HUES48 (cell line): ENCODE data around the gene MEDAG.
A peak's percentile ranks its signal among the peaks of the same experiment; 100 is the strongest.

Experiments used
- H3K27ac ChIP-seq: one replicate; pipeline ENCODE4 v1.7.0; 2013; ENCODE audit warnings: low read depth, low read length, inconsistent platforms
- H3K27me3 ChIP-seq: 2 replicates; pipeline ENCODE4 v1.6.1; 2013; ENCODE audit warnings: mild to moderate bottlenecking, low read length; ENCODE audit not compliant: control insufficient read depth, insufficient read depth
- H3K36me3 ChIP-seq: 2 replicates; pipeline ENCODE4 v1.6.1; 2013; ENCODE audit warnings: low read length; ENCODE audit not compliant: control insufficient read depth, insufficient read depth
- H3K4me1 ChIP-seq: 2 replicates; pipeline ENCODE4 v1.6.1; 2013; ENCODE audit warnings: mild to moderate bottlenecking, low read length; ENCODE audit not compliant: control insufficient read depth, insufficient read depth
- H3K4me3 ChIP-seq: 2 replicates; pipeline ENCODE4 v1.5.1; 2013; ENCODE audit warnings: mild to moderate bottlenecking, low read depth, low read length
- H3K9ac ChIP-seq: 2 replicates; pipeline ENCODE4 v1.6.1; 2013; ENCODE audit warnings: mild to moderate bottlenecking, low read depth, low read length, moderate library complexity
- H3K9me3 ChIP-seq: 2 replicates; pipeline ENCODE4 v1.6.1; 2013; ENCODE audit warnings: low read length; ENCODE audit not compliant: control insufficient read depth, insufficient read depth

The MEDAG gene

DNA sequence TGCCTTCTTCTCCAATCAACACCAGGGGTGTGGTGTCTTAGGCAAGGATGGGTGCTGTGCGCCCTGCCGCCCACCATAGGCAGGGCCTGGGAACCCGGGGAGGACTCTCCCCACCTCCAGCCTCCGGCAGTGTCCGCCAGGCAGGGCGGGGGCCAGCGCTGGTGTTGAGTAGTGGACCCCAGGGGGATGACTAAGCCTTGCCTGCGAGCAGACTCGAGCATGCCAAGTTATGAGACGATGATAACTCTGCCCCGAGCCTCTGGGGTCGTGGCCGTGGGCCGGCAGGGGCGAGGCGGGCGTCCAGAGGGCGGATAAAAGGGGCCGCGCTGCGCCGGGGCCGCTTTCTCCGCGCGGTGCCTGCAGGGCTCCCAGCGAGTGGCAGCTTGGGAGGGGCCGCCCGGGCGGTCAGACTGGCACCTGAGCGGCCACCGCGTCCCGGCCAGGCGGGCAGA is at the start of gene MEDAG:
Gene MEDAG, plus strand, starts transcription at position 340 of the 452 bp plus-strand sequence. CDS start 245 bp downstream, outside the sequence.
- Histone ChIP-seq H3K27me3 (peaks cover 51% of the 10 kb centered on the region), H3K36me3 (no peaks in the 10 kb centered on the region), H3K27ac (no peak within 1 kb of the TSS), H3K4me1 (peaks cover 8% of the 10 kb centered on the region; the same call in 1 of the 2 replicates), H3K4me3 (peak within 1 kb of the TSS; percentile 53; the same call in 1 of the 2 replicates), H3K9me3 (no peaks in the 10 kb centered on the region), H3K9ac (no peak within 1 kb of the TSS)

DNA sequence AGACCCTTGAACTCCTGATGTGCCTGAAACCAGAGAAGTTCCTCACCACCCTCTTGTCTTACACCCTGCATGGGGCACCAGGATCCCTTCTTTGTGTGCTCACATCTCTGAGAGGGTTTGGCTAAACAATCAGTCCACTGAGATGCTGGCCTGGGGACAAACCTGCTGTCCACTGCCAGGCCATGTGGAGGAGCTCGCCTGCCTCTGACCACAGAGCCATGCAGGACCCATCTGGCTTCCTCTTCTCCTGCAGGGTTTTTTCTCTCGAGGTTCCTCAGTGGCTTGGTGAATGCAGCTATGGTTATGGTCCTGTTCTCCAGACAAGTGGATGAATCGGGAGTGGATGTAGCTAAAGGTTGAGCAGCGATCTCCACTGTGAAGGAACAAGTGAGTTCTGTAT is 49.1 kb upstream of the MEDAG start:
- Histone ChIP-seq H3K36me3 (no peaks in the 10 kb centered on the region), H3K27ac (no peak overlapping the region), H3K9me3 (no peaks in the 10 kb centered on the region), H3K9ac (no peak overlapping the region), H3K27me3 (peaks cover 13% of the 10 kb centered on the region), H3K4me3 (no peak overlapping the region), H3K4me1 (peaks cover 11% of the 10 kb centered on the region)

DNA sequence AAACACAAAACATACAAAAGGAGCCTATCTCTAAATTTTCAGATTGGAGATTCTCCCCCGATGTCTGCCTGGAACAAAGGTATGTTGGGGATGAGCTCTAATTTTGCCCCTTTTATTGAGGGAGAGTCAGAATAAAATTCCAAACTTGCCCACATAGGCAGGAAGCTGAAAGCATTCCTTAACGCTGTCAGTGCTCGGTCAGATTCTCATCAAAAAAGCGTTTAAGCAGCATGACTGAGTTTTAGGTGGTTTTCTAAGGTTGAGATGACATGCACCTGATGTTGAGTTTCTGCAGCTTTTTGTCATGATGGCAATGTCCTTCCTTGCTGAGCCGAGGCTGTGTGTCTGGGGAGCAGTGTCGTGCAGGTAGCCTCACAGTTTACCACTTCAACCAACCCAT is 48.4 kb upstream of the MEDAG start:
- peaks cover 19% of the 10 kb centered on the region for H3K27me3 ChIP-seq

DNA sequence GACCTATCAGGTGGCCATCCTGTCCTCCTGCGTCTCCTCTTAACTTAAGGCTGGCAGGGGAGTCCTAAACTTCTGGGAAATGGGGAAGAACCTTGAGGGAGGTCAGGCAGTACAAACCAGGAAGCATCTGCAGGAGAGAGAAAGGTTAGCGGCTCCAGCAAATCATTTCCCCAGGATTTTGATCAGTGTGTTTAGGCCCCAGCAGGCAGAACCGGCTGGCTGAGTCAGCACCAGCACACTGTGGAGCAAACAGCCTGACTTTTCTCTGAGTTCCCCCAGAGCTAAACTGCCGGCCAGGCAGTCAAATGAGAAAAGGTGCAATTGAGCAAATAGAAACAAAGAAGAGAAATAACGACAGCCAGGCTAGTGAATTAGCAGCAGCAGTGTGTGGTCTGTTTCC is 46.7 kb upstream of the MEDAG start:
- no peaks in the 10 kb centered on the region for H3K9me3 ChIP-seq
- H3K27me3 ChIP-seq: peaks cover 20% of the 10 kb centered on the region
- H3K4me1 ChIP-seq: peaks cover 31% of the 10 kb centered on the region

More for the DNA sequence above, 48.4 kb upstream of the MEDAG start:
- peaks cover 17% of the 10 kb centered on the region for H3K4me1 ChIP-seq
- no peak overlapping the region for H3K27ac ChIP-seq
- no peaks in the 10 kb centered on the region for H3K9me3 ChIP-seq
- no peak overlapping the region for H3K4me3 ChIP-seq
- H3K9ac ChIP-seq: no peak overlapping the region
- no peaks in the 10 kb centered on the region for H3K36me3 ChIP-seq

DNA sequence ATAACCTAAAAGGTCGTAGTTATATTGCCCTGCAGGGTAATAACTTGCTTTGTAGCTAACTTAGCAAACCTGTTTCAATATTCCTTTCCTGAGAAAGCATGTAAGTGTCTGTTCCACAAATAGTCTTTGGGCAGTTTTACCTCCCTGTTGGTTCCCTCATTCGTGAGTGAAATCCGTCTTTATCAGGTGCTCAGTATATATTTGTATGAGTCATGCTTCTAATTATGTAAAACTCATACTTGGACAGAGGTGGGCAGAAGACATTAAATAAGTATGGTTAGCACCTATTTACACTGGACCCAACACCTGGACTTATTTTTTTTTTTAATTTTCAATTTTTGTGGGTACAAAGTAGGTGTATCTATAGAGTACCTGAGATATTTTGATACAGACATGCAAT is 44.9 kb upstream of the MEDAG start:
- no peaks in the 10 kb centered on the region for H3K9me3 ChIP-seq
- H3K27me3 ChIP-seq: peaks cover 20% of the 10 kb centered on the region
- H3K4me3 ChIP-seq: no peak overlapping the region
- no peaks in the 10 kb centered on the region for H3K36me3 ChIP-seq
- no peak overlapping the region for H3K9ac ChIP-seq
- H3K4me1 ChIP-seq: peaks cover 48% of the 10 kb centered on the region
- no peak overlapping the region for H3K27ac ChIP-seq

More for the DNA sequence above, 46.7 kb upstream of the MEDAG start:
- Histone ChIP-seq H3K27ac (peak overlapping the region; percentile 27), H3K9ac (no peak overlapping the region), H3K4me3 (no peak overlapping the region), H3K36me3 (no peaks in the 10 kb centered on the region)

DNA sequence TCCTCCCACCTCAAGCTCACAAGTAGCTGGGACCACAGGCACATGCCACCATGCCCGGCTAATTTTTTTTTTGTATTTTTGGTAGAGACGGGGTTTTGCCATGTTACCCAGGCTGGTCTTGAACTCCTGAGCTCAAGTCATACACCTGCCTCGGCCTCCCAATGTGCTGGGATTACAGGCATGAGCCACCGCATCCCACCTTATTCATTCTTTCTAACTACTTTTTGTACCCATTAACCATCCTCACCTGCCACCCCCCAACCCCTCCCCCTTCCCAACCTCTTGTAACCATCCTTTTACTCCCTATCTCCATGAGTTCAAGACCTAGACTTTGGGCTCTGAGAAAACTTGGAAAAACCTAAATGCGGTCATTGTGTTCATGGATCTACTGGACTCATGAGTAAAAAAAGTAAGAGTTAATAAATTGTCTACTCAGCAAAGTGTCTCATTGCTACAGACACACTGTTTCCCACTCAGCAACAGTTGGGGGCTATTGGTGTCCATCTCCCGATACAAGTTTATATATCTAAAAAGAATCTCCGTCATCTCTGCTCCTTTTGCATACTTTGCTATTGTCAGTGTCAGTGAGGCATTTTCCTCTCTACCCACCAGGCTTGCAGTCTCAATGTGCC is 44.1 kb upstream of the MEDAG start:
- peaks cover 20% of the 10 kb centered on the region for H3K27me3 ChIP-seq
- no peak overlapping the region for H3K4me3 ChIP-seq
- H3K9ac ChIP-seq: no peak overlapping the region
- no peaks in the 10 kb centered on the region for H3K36me3 ChIP-seq
- H3K27ac ChIP-seq: no peak overlapping the region
- H3K9me3 ChIP-seq: no peaks in the 10 kb centered on the region
- H3K4me1 ChIP-seq: peaks cover 48% of the 10 kb centered on the region

DNA sequence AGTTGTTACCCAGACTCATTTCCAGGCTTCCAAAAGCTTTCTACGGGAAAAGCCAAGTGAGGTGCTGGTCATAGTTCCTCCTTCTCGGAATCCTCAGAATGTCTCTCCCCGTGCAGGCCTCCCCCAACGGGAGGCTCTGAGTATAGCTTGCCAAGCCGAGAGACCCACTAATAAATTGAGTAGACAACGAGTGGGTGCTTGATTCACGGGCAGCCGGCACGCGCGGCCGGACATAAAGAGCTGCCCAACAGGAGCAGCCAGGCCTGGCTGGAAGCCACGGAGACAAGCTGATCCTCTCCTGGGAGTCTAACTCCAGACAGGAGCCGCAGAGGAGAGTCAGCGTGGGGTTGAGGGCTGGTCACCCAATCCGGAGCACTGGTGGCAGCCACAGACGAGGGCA is 43.4 kb upstream of the MEDAG start:
- 0 out of 2 replicates have a peak overlapping the region, but pooled peaks have one; percentile 14 for H3K9ac ChIP-seq

DNA sequence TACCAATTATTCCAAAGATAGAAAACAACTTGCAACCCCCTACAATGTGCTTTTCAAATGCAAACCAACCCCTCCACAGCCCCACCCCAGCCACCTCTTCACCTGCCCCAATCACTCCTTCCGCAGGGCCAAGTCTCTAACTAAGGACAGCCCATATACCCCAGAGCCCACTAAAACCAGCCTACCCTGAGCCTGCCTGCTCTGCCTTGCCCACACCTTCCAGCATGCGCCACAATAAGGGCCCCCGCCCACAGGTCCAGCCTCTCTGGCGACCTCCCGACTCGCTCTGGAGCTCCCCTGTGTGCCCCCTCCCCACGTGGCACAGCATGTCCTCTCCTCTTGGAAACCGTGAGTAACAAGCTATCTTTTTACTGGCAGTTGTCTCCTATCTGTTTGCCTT is 42.8 kb upstream of the MEDAG start:
- Histone ChIP-seq H3K27ac (peak overlapping the region; percentile 84), H3K4me3 (peak overlapping the region; percentile 66), H3K27me3 (peaks cover 20% of the 10 kb centered on the region), H3K9ac (peak overlapping the region; percentile 78), H3K36me3 (no peaks in the 10 kb centered on the region), H3K9me3 (no peaks in the 10 kb centered on the region), H3K4me1 (peaks cover 48% of the 10 kb centered on the region)

More for the DNA sequence above, 43.4 kb upstream of the MEDAG start:
- H3K9me3 ChIP-seq: no peaks in the 10 kb centered on the region
- peak overlapping the region; percentile 66 for H3K4me3 ChIP-seq
- no peaks in the 10 kb centered on the region for H3K36me3 ChIP-seq
- H3K27ac ChIP-seq: peak overlapping the region; percentile 84
- H3K27me3 ChIP-seq: peaks cover 20% of the 10 kb centered on the region
- peaks cover 48% of the 10 kb centered on the region for H3K4me1 ChIP-seq

DNA sequence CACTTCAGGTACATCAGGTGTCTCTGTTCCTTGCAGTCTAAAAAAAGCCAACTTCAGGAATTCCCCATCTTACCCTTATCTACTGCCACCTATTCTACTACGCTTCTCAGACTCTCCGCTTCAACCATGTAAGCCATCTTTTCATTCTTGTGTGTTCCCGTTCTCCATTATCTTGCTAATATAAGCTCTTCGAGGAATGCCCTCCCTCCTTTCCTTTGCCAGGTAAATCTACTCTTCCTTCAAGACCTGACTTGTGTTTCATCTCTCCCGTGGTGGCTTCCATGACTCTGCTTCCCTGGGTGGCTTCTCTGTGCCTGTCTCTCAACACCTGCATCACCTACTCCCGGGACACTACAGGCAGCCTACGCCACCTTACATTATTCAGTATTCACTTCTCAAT is 42.3 kb upstream of the MEDAG start:
- Histone ChIP-seq H3K27me3 (peaks cover 20% of the 10 kb centered on the region), H3K4me3 (peak overlapping the region; percentile 66), H3K27ac (peak overlapping the region; percentile 84), H3K9me3 (no peaks in the 10 kb centered on the region), H3K4me1 (peaks cover 47% of the 10 kb centered on the region), H3K36me3 (no peaks in the 10 kb centered on the region), H3K9ac (peak overlapping the region; percentile 78)

DNA sequence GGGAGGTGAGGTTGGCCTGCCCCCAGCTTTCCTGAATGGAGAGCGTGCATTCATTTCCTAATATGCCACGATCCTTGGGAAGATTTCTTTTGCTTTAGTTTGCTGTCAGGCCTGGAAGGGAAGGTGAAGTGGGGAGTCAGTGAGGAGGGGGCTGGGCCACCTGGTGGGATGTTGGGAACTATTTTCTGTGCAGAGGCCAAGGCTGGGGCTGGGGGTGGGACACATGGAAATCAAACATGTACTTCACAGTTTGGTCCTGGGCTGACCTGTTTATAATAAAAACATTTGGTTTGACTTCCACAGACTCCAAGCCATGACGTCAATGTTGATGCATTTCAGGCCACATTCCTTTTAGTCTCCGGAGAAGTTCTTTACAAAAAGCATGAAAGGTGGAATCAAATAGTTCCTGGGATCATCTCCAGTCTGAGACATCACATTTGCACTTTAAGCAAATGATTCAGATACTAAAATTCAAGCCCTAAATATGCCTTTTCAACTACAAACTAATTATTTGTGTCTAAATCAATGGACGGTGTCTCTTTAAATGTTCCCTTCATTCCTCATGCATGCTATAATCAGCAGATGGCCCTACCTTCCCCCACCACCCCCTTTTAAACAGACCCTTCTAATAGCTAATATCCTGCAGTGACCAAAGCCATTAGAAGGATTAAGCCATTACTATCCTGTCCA is 41.5 kb upstream of the MEDAG start:
- H3K27ac ChIP-seq: peak overlapping the region; percentile 84

More for the DNA sequence above, 41.5 kb upstream of the MEDAG start:
- Histone ChIP-seq H3K27me3 (peaks cover 20% of the 10 kb centered on the region), H3K9me3 (no peaks in the 10 kb centered on the region), H3K36me3 (no peaks in the 10 kb centered on the region), H3K4me1 (peaks cover 40% of the 10 kb centered on the region), H3K9ac (peak overlapping the region; percentile 78), H3K4me3 (peak overlapping the region; percentile 66)
